Measurements from ENCODE around the gene MAGI2.

The MAGI2 gene

GRCh38 chr7:78224923-78225322 is 1228.5 kb downstream of the MAGI2 start:
- TF ChIP-seq CTCF (IDR thresholded peaks at IDR 0.05; ENCODE audit: insufficient read depth, missing control alignments): no peak
- DNase-seq (ENCODE audit: insufficient read length, low spot score) (no peak), FAIRE-seq (no peak)

GRCh38 chr7:78223598-78223997 is 1229.9 kb downstream of the MAGI2 start:
- no peak for TF ChIP-seq CTCF (IDR thresholded peaks at IDR 0.05; ENCODE audit: insufficient read depth, missing control alignments)
- no peak for DNase-seq (ENCODE audit: insufficient read length, low spot score)
- no peak for FAIRE-seq

GRCh38 chr7:78222001-78222751 is 1231.3 kb downstream of the MAGI2 start:
- no peak for TF ChIP-seq CTCF (IDR thresholded peaks at IDR 0.05; ENCODE audit: insufficient read depth, missing control alignments)
- DNase-seq (ENCODE audit: insufficient read length, low spot score) (no peak), FAIRE-seq (no peak)

GRCh38 chr7:78220754-78221153 is 1232.7 kb downstream of the MAGI2 start:
- DNase-seq (ENCODE audit: insufficient read length, low spot score) (no peak), FAIRE-seq (no peak)
- TF ChIP-seq CTCF (IDR thresholded peaks at IDR 0.05; ENCODE audit: insufficient read depth, missing control alignments): no peak

- no peak for DNase-seq (ENCODE audit: insufficient read length, low spot score)
- FAIRE-seq: no peak
- no peak for TF ChIP-seq CTCF (IDR thresholded peaks at IDR 0.05; ENCODE audit: insufficient read depth, missing control alignments)
Measured at GRCh38 chr7:78218876-78219275, 1234.6 kb downstream of the MAGI2 start.

- FAIRE-seq (no peak), DNase-seq (ENCODE audit: insufficient read length, low spot score) (no peak)
- no peak for TF ChIP-seq CTCF (IDR thresholded peaks at IDR 0.05; ENCODE audit: insufficient read depth, missing control alignments)
Measured at GRCh38 chr7:78218051-78218450, 1235.4 kb downstream of the MAGI2 start.

- DNase-seq (ENCODE audit: insufficient read length, low spot score): no peak
- TF ChIP-seq CTCF (IDR thresholded peaks at IDR 0.05; ENCODE audit: insufficient read depth, missing control alignments): no peak
- FAIRE-seq: no peak
Measured at GRCh38 chr7:78215199-78215598, 1238.3 kb downstream of the MAGI2 start.

Measured in D721Med (cell line).